ENCODE results near the gene SIRT2. TPM values are rescaled to one million over a fixed set of nuclear protein-coding genes. Genes with fewer than 3 reads are reported as not detected.

SIRT2 gene
- total RNA-seq, 4 donors from 2014 or later, result 59.6 to 115 (median 74.5) TPM

- DNase-seq (ENCODE audit: low spot score) (no peak), ATAC-seq (ENCODE audit: low FRiP score) (no peak)
- no peak for TF ChIP-seq CTCF (IDR thresholded peaks at IDR 0.05)
Measured at GRCh38 chr19:38841180-38841766, 58.1 kb downstream of the SIRT2 start.

DNA sequence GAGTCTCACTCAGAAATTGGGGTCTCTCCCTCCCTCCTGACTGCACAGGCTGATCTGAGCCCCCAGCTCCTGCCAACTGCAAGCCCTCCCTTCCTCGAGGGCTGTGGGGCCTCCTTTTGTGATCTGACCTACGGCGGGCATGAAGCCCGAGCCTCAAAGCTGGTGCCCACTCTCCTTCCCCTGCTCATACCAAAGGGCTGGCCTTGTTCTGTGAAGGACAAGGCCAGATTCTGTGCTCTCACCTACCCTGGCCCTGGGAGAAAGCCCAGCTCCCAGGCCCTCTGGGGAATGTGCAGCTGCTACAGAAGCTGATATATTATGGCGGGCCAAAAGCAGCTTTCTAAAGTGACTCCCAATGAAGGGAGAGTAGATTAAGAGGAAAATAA is 58.8 kb downstream of the SIRT2 start:
- DNase-seq (ENCODE audit: low spot score) (no peak), ATAC-seq (ENCODE audit: low FRiP score) (no peak)
- no peak for TF ChIP-seq CTCF (IDR thresholded peaks at IDR 0.05)

GRCh38 chr19:38839816-38840582 is 59.4 kb downstream of the SIRT2 start:
- DNase-seq (ENCODE audit: low spot score) (no peak), ATAC-seq (ENCODE audit: low FRiP score) (no peak)
- no peak for TF ChIP-seq CTCF (IDR thresholded peaks at IDR 0.05)

DNA sequence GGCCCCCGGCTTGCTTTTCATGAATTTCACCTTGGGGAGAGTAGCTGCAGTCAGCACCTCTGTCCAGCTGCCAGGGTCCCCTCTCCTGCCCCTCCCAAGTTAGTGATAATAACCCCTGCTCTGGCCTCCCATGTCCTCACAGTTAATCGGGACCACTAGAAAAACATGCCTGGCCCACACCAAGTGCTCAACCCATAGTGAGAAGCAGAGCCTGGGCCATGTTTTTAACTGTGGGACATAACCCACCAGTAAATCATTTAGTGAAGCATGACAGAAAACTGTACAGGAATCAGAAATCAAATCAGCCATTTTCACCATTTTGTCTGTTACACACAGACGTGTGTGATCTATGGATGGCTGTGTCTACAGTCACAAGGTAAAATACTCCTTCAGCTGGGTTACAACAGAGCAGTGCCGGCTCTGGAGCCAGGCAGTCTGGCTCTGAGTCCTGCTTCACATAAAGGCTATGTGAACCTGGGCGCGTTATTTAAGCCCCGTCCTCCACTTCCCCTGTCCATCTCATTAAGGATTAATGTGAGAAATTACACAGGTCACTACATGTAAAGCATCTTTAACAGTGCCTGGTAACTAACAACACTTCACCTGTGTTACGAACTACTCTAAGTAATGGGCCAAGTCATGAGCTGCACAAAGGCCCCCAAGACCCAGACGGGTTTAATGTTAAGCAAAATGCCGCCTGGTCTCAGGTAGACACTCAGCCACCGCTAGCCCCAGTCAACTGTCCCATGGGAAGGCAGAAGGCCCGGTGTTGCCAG is 60.2 kb downstream of the SIRT2 start:
- ATAC-seq (ENCODE audit: low FRiP score) (no peak), DNase-seq (ENCODE audit: low spot score) (no peak)
- TF ChIP-seq CTCF (IDR thresholded peaks at IDR 0.05), result no peak

GRCh38 chr19:38838208-38838985 is 61.0 kb downstream of the SIRT2 start:
- no peak for DNase-seq (ENCODE audit: low spot score)
- TF ChIP-seq CTCF (IDR thresholded peaks at IDR 0.05), result no peak
- no peak for ATAC-seq (ENCODE audit: low FRiP score)

GRCh38 chr19:38837656-38838121 is 61.7 kb downstream of the SIRT2 start:
- TF ChIP-seq CTCF (IDR thresholded peaks at IDR 0.05), result no peak
- no peak for DNase-seq (ENCODE audit: low spot score)
- ATAC-seq (ENCODE audit: low FRiP score), result no peak

All from omental fat pad (tissue), 4 donors.